GM03348 (cell line): ENCODE data around the gene NCKAP5.

ENCODE experiments used
- DNase-seq: peaks from one replicate; pipeline ENCODE4 v3.0.0; 2012; ENCODE audit warnings: low spot score

The NCKAP5 gene

DNA sequence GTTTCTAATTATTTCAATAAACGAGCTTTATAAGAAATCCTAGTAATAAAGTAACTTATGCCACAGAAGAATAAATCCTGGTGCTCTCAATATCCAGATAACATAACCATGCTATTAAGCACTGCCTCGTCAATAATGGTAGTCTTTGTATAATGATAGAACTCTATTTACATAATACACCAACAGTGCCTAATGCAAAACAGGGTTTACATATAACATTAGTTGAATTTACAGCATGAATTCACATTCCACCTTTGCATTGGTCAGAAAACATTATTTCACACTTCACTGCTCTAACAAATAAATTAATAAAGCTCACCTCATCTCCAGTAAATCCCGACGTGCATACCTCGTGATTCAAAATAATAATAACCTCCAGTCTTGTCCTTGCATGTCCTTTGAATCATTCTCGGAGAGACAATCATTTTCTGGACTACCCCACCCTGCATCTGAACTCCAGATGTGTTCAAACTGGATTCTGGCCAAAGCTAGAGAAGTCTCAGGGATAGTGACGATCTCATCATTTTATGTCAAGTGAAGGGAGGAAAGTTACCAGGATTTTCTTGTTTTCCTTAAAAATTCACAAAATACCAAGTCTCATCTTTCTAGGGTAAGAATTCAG lies 189.2 kb downstream of the NCKAP5 start:
- DNase-seq = peak; percentile 62

DNA sequence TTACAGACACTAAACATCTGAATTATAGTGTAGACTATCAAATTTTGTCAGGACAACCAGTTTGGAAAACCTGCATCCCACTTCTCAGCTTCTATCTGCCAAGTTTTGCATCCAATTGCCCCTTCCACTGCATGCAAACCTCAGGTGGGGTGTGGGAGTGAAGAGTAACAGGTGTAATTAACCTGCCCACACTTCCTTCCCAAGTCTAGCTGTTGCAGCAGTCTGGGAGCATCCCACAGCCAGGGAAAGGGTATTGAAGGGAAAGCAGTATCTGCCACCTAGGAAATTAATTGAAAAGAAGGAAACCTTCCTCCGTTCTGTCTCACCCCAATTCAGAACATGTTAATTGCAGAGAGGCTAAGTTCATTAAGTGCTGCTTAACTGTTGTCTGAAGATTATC lies 189.9 kb downstream of the NCKAP5 start:
- DNase-seq = no peak

DNA sequence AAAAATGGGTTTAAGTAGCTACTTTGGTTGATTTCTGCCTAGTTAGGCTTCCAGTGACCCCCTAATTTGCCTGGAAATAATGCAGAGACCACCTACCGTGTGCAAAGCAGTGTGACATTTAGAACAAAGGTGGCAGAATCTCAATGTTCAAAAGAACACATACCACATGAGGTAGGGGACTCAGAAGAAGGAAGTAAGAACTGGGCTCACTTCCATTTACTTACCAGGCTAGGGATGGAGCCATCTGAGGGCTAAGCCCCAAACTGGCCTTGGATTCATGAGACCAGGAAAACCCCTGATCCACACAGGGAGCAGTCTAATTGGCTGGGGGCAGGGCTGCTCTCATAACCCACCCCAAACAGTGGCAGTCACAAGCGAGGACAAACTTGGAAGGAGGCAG lies 190.7 kb downstream of the NCKAP5 start:
- DNase-seq = no peak

DNA sequence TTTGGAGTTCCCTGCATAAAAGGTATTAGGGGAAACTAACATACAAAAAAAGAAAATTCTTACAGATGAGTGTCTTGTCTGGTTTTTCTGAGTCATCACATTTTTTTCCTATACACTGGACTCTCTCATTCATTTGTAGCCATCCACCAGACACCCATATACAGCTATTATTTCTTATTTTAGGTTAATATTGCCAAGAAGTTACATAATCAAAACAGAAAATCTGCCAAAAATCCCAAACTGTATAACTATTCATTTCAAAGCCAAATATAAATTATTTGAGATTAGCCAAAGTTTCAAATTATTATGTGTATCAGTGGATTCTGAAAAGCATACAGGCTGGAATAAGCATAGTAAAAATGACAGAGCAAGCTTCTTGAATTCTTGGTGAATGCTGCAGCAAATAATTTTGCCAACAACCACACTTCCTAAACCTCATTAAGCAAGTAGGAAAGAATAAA lies 191.2 kb downstream of the NCKAP5 start:
- DNase-seq = peak; percentile 54

DNA sequence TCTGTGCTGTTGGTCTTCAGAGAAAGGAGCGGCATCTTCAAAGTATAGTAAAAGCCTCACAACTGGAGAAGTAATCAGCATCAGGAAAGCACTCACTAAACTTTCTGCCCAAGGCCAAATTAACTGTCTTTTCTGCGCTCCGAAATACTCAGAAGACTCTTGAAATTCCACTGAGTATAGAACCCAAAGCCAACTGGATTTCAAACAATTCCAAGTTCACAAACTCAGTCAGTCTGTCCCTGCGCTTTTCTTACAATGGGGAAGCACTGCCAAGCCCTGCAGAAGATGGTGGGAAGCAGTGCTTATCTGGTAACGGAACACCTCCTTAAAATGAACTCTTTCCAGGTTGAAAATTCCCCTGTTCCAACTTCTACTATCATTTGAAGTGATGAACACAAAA lies 193.5 kb downstream of the NCKAP5 start:
- DNase-seq = no peak

DNA sequence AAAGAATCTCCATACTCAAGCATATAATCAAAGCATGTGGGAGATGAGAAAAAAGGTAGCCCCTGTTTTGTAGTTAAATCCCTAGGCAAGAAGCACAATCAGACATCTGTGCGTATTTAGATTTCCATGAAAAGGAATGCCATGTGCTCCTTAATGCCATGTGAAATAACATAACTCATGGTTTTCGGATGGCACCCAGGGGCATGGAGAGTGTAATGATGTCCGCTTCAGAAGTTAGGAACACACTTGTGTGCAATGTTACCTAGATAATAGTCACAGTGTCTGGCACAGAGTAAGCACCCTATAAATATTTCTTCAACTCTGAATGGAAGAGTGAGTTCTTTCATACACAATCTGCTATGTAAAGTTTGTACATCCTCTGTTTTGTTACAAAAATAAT lies 197.0 kb downstream of the NCKAP5 start:
- no peak for DNase-seq

DNA sequence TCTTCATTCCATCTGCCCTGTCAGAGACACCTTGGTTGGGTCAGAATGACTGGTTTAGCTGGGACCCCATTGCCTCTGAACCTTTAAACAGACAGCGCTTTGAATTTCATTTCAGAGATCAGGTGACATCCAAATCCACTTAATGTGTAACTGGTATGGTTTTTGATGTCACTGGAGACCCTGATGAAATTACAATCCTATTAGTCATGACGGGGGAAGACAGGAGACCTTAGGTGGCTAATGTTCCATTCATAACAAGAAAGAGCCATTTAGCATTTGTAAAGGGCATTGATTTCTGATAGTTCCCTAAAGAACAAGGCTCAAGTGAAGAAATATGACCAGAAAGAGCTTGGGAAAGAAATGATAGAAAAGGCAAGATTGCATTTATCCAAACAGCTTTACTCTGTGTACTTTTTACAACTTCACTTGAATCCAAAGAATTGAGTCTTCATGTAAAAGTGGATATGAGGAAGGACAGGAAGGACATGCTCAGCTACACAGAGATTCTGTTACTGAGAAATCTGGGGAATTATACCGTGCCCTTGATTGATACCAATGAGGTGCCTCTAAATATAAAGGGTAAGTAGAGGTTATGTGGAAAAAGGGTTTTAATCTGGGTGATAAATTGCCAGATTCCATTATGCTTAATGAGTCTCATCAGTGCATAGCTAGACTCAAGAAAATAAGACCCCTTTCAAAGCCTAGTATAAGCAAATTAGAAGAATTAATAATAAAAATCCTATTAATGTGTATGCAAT lies 198.2 kb downstream of the NCKAP5 start:
- DNase-seq = no peak

DNA sequence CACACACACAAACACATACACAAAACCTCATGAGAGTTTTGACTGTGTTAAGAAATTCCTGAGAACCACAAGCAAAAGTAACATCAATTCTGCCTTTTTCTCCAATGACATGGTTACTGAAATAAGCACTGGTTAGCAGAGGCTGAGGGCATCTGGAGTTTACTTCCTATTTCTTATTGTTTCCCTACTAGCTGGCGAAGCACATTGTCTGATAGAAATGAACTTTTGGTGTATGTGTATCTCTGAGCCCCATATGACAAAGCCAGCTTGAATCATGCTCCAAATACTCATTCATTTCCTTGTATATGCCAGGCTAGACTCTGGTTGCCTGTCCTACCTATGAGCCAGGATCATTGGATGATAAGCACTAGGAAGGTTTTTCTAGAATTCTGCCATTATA lies 203.1 kb downstream of the NCKAP5 start:
- no peak for DNase-seq

DNA sequence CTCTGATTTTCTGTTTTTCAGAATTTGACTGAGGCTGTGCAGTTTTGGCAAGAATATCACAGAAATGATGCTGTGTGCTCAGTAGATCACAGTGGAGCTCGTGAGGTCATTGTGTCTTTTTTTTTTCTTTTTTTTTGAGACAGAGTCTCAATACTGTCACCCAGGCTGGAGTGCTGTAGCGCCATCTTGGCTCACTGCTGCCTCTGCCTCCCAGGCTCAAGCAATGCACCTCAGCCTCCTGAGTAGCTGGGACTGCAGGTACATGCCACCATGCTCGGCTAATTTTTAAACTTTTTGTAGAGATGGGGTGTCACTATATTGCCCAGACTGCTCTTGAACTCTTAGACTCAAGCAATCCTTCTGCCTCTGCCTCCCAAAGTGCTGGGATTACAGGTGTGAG lies 203.6 kb downstream of the NCKAP5 start:
- no peak for DNase-seq

DNA sequence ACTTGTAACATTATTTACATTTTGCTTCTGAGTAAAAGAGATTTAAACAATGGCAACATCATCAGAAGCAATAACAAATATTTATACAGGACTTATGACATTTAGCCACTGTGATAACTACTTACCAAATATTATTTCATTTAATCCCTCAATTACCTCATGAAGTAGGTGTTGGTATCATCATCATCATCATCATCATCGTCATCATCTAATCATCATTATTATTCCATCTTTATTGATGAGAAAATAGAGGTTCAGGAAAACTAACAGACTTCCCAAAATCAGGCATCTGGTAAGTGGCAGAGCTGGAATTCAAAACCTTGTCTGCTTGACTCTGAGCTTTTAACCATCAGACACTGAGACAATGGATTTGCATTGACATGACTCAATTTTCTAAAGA lies 204.4 kb downstream of the NCKAP5 start:
- DNase-seq = no peak

DNA sequence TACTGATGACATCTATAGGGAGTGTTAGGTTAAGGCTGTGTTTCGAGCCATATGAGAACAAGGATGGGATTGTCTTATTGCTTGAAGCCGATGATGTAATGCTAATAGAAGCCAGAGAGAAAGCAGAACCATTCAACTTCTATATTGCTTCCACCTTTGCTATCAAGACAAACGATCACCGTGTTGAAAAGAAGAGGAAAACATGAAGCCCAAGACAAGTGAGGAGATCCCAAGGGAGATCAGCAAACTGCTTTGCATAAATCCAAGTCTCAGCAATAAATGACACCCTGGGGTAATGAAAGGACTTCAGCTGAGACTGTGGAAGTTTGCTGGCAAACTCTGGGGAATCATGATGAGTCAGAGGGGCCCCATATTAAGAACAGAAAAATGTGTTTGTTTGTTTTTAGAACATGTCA lies 206.2 kb downstream of the NCKAP5 start:
- peak; percentile 56 for DNase-seq

DNA sequence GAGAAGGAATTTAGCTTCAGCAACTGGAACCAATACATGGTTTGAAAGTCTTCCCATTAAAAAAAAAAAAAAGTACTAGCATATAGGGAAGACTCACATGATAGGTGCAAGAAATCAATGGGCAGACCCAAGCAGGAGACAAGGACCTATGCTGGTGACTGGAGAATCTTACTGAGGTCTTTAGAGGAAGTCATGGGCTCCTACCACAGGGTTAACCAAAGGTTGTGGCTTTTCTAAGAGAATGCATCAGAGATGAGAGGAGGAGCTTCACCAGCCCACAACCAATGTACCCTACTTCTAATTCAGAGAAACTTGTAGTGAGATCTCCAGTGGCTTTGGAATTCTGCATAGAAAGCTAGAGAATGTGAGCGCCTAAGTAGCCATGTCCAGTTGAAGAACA lies 207.4 kb downstream of the NCKAP5 start:
- DNase-seq = no peak

DNA sequence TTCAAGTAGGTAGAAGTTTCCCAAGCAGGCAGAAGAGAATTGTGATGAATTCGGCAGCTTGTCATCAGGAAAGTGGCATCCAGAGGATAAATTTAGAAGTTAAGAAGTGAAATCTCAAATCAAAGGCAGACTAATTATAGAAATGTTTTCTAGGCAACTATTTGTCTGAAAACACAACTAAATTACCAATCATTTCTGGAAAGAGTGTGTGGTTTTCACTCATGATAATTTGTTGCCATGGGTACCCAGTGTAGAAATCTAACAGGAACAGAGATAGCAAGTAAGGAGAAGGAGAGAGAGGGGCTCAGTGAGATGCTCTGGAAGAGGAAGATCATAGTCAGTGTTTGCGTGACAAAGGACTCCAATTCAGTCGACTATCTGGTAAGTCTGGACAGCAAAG lies 208.1 kb downstream of the NCKAP5 start:
- DNase-seq = no peak

DNA sequence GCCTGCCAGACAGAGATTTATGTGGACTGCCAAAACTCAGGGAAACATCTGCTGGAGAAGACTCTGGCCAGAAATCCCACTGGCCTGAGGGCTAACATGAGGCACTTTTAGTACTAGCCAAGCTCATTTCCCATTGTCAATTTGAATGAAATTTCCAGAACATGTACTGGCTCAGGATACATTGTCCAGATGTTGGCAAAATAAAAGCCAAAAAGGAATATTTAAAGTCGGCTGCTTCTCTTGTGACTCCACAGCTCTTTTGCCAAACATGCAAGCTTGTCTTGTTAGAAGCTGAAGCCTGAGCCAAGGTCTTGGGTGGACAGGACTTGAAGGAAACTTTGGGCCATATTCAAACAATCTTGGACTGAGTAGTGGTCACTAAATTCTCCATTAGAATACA lies 215.5 kb downstream of the NCKAP5 start:
- peak; percentile 16 for DNase-seq

DNA sequence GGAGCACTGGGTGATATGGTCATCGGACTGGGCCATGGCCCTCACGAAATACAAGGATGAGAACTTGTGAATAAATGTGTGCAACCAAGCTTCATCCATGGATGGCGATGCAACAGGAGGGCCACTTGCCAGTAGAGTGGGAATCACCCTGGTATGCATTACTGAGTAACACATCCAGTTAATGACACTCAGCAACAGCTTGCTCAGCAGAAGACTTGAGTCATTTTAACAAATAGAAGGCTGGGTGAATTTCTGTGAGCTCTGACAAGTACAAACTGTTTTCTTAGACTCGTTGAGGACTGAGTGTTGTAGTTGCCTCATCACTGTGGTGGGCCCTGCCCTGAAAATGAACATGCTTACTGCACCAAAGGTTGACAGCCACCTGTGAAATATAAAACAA lies 221.6 kb downstream of the NCKAP5 start:
- DNase-seq = peak; percentile 69

DNA sequence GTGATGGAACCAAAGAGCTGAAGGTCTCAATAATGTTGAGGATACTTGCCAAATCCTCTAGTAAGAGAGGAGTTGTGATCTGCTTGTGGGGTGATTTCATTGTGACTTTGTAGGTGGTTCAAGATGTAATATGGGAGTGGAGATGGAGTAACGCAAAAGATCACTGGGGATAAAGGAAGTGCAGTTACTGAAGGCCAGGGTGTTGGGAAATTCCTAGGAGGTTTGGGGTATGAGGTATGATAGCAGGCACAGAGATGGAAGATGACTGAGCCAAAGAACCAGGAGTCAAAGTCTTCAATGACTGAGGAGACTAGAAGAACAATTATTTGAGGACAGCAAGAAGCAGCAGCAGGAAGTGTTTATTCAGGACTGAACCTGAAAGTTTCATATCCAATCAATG lies 222.6 kb downstream of the NCKAP5 start:
- DNase-seq = no peak

DNA sequence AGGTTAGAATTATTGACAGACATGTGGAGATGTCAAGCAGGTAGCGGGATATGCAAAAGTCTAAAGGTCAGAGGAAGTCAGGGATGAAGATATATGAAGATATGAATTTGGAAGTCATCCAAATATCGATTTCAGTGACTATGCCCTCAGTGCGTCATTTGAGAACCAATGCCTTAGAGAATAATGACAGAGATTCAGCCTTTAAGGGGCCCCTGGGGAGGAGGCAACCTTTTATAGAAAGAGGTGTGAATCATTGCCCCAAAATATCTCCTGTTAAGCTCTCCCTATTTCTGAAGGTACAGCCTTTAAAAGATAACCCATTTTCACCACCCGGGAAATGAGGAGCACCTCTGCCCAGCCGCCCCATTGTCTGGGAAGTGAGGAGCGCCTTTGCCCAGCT lies 223.4 kb downstream of the NCKAP5 start:
- DNase-seq = no peak

DNA sequence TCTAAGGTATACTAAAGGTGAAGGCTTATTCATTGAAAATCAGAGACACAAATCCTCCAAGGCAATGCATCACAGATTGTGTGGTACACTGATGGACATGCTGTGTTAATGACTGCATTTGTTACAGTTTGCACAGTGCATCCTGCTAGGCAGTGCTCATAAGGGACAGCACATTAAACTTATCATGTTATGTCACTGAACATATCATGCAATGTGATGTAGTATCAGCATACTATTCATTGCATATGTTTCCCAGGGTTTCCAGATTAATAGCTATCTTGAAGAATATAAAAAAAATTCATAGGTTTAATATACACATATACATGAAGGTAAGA lies 225.3 kb downstream of the NCKAP5 start:
- no peak for DNase-seq

DNA sequence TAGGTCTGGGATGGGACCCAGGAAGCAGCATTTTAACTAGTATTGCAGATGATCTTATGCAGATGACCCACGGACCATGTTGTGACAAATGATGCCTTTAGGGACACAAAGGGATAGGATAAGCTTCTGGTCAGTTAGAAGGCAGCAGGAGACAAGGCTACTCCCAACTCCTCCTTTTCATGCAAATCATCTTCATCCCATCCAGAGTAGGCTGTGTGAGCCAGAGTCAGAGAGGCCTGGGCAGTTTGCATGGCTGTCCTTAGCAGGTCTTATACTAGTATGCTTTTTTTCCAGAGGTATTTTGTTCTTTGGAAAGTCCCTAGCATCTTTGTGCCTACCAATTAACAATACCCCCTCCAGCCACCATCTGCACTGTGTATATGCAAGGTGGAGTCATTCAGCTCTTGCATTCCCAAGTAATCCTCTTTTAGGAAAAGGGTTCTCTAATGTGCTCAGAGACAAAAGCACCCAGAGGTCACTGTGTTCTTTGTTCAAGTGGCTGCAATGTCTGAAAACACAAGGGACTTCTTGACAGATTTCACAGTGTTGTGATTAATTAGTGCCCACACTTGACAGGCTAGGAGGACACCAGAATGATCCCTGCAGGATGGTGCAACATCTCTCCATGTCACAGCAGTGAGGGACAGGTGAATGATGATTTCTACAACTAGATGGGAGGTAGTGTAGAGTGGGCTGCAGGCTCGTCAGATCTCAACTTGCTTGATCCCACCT lies 225.8 kb downstream of the NCKAP5 start:
- DNase-seq = no peak

DNA sequence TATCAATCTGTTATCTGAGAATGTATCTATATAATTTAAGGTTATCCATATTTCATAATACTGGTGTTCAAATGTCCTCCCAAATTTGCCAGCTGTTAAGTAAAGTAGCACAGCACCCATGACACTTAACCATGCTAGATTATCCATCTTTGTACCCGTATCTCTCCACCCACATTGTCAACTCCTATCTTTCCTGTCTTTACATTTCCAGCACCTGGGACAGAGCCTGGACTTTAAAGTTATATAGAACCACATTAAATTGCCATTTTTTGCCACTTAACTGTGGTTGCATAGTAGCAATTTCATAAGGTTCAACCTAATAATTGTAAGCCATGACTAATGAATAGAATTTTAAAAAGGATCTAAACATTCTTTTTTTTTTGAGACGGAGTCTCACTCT lies 226.7 kb downstream of the NCKAP5 start:
- DNase-seq = no peak

DNA sequence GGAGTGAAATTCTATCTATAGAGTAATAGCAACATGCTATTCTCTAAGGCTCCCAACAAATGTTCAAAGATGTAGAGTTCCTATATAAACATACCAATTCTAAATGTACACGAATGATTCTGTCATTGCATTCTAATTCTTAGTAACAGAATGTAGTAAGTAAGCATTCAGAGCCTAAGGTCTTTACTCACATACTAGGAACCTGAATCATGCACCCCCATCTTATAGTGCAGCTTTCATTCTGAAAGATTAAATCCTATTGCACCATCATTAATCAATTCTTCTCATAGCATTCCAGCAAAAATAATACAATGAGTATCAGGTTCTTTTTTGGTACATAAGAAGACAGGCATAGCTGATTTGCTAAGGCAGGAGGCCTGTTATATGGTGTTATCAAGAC lies 230.0 kb downstream of the NCKAP5 start:
- no peak for DNase-seq

DNA sequence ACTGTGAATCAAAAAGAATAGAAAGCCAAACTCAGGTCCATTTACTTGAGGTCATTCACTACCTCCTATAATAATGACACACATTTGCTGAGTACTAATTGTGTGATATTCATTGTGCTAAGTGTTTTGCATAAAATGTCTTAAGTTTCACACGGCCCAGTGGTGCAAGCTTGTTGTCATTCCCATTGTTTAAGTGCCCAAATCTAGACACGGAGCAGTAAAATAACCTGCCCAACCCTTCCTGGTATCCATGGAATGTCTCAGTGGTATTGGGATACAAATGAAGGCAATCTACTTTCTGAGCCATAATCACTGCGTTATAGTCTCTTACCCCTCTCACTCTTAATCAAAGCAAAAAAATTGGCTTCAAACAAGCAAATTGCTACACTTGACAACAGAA lies 233.3 kb downstream of the NCKAP5 start:
- DNase-seq = no peak

DNA sequence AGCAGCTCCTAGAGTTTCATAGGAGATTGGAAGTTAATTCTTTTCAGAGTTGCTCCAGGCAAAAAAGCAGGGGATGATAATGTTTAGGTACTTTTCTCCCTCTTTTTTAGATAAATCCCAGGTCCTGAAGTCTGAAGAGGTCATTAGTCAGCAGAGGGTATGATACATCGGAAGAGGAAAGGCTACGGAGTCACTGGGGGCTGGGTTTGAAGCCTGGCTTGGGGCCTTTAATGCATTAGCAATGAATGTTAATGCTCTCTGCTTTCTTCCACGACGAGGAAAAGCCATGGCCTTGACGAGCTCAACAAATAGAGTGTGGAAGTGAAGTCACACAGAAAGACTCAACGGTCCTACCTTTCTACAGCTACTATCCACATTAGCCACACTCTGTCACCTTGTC lies 235.1 kb downstream of the NCKAP5 start:
- peak; percentile 7 for DNase-seq
